ENCODE measurements around the gene PIAS1.
"Not testable (repeated sequence)": the region's sequence is repeated elsewhere in the genome, so short reads cannot be mapped to it uniquely, and the experiment has no call there.

PIAS1 gene

DNA sequence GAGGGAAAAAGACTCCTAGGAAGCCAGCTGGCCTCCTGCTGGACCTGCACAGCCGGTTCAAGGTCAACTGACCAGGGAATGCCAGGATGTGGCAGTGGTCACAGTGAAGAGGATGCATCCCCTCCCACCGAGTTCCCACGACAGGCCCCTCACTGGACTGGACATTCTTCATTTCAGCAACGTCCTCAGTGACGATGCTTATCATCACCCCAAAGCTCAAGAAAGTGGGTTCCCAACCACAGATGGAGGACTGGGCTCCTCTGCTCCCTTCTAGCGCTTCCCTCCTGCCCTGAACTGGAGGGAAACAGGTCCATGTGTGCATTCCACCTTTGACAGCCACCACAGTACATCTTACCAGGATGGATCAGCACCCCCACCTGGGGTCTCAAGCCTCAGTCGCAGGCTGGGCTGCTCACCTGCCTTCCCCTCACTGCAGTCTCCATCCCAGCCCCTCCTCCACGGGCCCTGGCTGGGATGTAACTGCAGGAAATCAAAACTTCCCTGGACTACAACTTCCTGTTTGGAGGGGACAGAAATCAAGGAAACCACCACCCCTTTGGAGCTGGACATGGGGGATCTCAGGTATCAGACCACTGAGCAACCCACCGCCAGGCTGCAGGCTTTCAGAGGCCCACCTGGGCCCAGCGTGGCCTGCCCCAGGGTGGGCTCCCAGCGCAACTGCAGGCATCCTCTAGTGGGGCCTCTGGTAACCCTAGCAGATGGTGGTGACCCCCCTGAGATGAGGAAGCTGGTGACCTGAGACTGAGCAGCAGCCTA is 143.7 kb downstream of the PIAS1 start:
- H3K4me3 ChIP-seq (ENCODE audit: low read depth, low read length) = no peak overlapping the region
- no peak for DNase-seq (ENCODE audit: low read depth)
- TF ChIP-seq, protein P1, sequence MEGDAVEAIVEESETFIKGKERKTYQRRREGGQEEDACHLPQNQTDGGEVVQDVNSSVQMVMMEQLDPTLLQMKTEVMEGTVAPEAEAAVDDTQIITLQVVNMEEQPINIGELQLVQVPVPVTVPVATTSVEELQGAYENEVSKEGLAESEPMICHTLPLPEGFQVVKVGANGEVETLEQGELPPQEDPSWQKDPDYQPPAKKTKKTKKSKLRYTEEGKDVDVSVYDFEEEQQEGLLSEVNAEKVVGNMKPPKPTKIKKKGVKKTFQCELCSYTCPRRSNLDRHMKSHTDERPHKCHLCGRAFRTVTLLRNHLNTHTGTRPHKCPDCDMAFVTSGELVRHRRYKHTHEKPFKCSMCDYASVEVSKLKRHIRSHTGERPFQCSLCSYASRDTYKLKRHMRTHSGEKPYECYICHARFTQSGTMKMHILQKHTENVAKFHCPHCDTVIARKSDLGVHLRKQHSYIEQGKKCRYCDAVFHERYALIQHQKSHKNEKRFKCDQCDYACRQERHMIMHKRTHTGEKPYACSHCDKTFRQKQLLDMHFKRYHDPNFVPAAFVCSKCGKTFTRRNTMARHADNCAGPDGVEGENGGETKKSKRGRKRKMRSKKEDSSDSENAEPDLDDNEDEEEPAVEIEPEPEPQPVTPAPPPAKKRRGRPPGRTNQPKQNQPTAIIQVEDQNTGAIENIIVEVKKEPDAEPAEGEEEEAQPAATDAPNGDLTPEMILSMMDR (IDR thresholded peaks at IDR 0.05; ENCODE audit: low read depth, low read length, missing control alignments) = no peak

DNA sequence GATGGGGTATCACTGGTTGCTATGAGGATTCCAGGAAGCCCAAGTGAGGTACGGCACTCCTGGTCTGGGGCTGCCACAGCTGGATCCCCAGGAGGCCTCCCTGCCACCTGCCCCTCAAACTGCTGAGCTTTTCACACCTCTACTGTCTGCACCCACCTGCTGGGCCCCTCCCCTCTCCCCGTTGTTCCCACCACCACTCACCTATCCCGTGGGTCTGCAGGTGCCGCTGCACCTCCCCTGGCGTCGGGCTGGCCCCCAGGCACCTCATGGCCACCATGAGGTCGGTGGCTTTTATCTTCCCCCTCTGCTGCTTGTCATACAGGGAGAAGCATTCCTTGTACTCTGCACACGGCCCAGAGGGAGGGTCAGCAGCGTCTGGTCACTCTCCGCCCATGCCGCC is 145.2 kb downstream of the PIAS1 start:
- TF ChIP-seq, protein P1 (IDR thresholded peaks at IDR 0.05; ENCODE audit: low read depth, low read length, missing control alignments) = no peak
- H3K4me3 ChIP-seq (ENCODE audit: low read depth, low read length) = no peak overlapping the region
- no peak for DNase-seq (ENCODE audit: low read depth)

DNA sequence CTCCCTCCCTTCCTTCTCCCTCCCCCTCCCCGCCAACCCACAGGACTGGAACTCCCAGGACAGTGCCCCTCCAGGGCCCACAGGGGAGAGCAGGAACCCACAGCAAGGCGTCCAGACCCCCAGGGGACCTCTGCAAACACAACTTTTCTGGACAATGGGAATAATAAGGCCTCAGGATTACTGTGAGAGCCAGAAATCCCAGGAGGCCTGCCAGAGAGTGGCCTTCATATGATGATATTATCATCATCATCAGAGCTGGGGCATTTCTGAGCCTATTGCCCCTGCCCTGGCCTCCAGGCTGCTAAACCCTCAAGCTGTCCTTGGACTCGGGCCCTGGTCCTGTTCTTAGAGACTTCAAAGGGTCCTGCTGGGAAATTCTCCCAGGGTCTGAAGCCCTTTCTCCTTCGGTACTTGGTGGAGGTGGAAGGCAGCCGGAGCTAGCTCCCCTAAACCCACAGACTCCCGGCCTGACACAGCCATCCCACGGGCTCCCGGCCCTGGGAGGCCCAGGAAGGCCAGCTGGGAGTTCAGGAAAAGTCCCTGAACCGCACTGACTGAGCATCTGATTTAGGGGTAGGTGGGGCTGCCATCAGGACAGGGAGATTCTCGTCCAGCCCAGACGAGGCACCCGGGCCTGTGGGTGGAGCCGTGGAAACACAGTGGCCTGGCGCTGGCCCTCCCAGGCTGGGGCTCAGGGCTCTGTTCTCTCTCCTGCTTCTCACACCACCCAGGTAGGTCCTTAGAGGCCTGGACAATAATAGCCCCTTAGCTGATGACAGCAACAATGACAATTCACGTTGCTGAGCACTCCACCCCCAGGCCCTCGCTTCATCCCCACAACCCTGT is 146.1 kb downstream of the PIAS1 start:
- H3K4me3 ChIP-seq (ENCODE audit: low read depth, low read length) = no peak overlapping the region
- TF ChIP-seq, protein P1 (IDR thresholded peaks at IDR 0.05; ENCODE audit: low read depth, low read length, missing control alignments) = no peak
- no peak for DNase-seq (ENCODE audit: low read depth)

DNA sequence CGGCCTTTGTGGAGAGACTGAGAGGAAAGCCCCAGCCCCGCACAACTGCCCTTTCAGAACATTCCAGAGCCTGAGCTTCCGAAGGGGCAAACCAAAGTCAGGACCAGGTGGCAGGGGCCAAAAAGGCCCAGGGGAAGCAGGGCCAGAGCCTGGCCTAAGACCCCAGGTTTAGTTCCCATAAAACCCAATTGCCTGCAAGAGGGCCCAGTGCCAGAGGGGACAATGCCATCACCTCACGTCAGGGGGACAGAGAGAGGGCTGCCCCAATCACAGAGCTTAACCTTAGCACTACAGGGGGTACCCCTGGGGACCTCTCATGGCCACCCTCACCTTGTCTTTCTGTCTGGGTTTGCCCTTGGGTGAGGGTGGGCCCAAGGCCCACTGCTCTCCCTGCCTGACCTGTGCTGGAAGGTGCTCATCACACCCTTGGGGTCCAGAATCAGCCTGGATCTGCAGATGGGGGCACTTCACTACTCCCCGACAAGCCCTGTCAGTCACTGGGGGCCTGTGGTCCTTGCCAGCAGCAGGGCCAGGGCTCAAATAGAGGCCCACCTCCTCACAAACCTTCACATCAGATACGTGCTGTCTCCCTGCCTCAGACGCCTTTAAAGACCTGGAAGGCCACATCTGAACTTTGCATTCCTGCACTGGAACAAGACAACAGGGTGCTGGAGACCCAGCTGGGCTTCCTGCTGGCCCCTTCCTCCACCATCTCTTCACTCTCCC is 147.2 kb downstream of the PIAS1 start:
- no peak overlapping the region for H3K4me3 ChIP-seq (ENCODE audit: low read depth, low read length)
- DNase-seq (ENCODE audit: low read depth) = no peak

DNA sequence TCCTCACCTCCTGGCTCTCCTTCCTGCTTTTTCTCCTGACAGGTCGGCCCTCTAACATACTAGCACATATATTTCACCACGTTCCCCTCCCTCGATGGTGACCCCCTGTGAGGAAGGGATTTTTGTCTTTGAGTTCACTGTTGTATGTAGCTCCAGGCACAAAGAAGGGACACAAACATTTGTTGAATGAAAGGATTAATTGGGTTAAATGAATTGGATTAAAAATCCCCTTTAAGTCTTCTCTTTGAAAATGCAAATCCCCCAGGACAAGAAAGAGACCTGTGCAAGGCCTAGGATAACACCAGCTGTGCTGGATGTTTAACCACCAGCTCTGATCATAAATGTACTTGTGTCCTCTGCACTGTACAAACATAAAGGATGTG is 147.8 kb downstream of the PIAS1 start:
- no peak overlapping the region for H3K4me3 ChIP-seq (ENCODE audit: low read depth, low read length)
- DNase-seq (ENCODE audit: low read depth) = no peak
- TF ChIP-seq, protein P1 (IDR thresholded peaks at IDR 0.05; ENCODE audit: low read depth, low read length, missing control alignments) = no peak

More for the DNA sequence above, 147.2 kb downstream of the PIAS1 start:
- TF ChIP-seq, protein P1 (IDR thresholded peaks at IDR 0.05; ENCODE audit: low read depth, low read length, missing control alignments) = no peak

DNA sequence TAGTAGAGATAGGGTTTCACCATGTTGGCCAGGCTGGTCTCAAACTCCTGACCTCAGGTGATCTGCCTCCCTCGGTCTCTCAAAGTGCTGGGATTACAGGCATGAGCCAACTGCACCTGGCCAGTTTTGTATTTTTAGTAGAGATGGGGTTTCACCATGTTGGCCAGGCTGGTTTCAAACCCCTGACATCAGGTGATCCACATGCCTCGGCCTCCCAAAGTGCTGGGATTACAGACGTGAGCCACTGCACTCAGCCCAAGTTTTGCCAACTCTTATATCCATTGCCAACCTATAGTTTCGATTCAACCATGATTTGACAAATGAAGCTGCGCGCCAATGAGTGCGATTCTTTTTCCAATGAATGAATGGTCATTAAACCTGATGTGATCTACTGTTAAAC is 148.9 kb downstream of the PIAS1 start:
- not testable (repeated sequence) for DNase-seq (ENCODE audit: low read depth); H3K4me3 ChIP-seq (ENCODE audit: low read depth, low read length)

DNA sequence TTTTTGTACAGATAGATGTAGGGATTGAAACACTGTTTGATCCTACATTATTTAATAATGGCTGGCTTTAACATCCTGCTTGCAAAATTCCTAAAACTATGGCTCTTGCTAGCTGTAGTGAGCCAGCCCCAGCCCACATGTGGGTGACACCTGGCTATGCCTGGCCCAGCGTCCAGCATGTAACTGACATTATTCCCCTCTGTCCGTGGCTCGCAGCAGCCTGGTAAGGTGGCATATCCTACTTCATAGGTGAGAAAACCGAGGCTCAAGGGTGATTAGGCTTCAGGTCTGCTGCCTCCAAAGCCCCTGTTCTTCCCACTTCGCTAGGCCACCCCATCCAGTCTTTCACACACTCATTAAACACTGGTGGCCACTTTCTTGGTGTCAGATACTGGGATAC is 149.4 kb downstream of the PIAS1 start:
- DNase-seq (ENCODE audit: low read depth) = no peak
- no peak overlapping the region for H3K4me3 ChIP-seq (ENCODE audit: low read depth, low read length)
- TF ChIP-seq, protein P1 (IDR thresholded peaks at IDR 0.05; ENCODE audit: low read depth, low read length, missing control alignments) = no peak
